Spleen (tissue), 7 donors: ENCODE measurements around the gene UBLCP1.

ENCODE experiments used
- POLR2AphosphoS5 ChIP-seq, 3 donors: sonication (generic); formaldehyde crosslinking; IDR thresholded peaks; one replicate each; pipeline ENCODE4 v1.5.1; 2017; ENCODE audit warnings: antibody characterized with exemption in 3 of 3
- TF ChIP-seq, protein P1 (sequence below), 11 experiments: fragments of 200-600 bp in 7 of 11; fragments of 450-650 bp in 4 of 11; sonication (generic) in 4 of 11; IDR thresholded peaks in 8 of 11; conservative IDR thresholded peaks in 3 of 11; 1 replicate in 7 of 11; 2 replicates in 4 of 11; pipeline versions ENCODE4 v1.4.0 to v1.8.0; 2016 to 2021; ENCODE audit warnings: antibody characterized with exemption in 11 of 11, inconsistent platforms in 4 of 11, mild to moderate bottlenecking in 1 of 11
- donor health status: DM: no; HTN: no; CAD: no; lungs with moderate emphysema.
- donor health status: DM: no; HTN: no; CAD: no.
- donor health status: DM: no; HTN: no; CAD: no.

DNA sequence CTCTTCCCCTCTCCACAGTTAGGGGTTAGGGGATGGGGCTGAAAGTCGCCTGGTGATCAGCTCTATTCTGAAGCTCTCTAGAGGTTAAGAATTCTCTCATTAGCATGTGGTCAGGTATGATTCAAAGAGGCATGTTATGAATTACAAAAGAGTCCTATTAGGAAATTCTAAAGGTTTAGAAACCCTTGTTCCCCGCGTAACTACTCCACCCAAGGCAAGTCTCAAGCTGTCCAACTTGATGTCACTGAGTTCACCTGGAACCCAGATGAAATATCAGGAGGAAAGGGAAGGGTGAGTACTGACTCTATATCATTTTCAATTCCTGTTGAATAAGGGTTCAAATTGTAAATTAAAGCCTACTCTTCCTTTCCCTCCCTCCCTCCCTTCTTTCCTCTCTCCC lies 35.6 kb upstream of the UBLCP1 start:
- TF ChIP-seq, protein P1, sequence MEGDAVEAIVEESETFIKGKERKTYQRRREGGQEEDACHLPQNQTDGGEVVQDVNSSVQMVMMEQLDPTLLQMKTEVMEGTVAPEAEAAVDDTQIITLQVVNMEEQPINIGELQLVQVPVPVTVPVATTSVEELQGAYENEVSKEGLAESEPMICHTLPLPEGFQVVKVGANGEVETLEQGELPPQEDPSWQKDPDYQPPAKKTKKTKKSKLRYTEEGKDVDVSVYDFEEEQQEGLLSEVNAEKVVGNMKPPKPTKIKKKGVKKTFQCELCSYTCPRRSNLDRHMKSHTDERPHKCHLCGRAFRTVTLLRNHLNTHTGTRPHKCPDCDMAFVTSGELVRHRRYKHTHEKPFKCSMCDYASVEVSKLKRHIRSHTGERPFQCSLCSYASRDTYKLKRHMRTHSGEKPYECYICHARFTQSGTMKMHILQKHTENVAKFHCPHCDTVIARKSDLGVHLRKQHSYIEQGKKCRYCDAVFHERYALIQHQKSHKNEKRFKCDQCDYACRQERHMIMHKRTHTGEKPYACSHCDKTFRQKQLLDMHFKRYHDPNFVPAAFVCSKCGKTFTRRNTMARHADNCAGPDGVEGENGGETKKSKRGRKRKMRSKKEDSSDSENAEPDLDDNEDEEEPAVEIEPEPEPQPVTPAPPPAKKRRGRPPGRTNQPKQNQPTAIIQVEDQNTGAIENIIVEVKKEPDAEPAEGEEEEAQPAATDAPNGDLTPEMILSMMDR (IDR thresholded peaks at IDR 0.05 in 8 of 11, conservative IDR thresholded peaks at IDR 0.05 in 3 of 11) = no peak
- no peak for TF ChIP-seq POLR2AphosphoS5 (IDR thresholded peaks at IDR 0.05)
